Ovary (tissue), 3 donors: ENCODE data around the gene JARID2.

ENCODE experiments used
- POLR2A ChIP-seq: fragments of 450-650 bp; IDR thresholded peaks from one replicate; pipeline ENCODE4 v1.6.1; 2017; ENCODE audit warnings: antibody characterized with exemption, mild to moderate bottlenecking, moderate library complexity
- TF ChIP-seq, protein P1 (sequence below), 3 donors: fragments of 450-650 bp in 2 of 3; fragments of 200-600 bp in 1 of 3; IDR thresholded peaks; one replicate each; pipeline versions ENCODE4 v1.5.1 to v1.8.0; 2016 to 2022; ENCODE audit warnings: antibody characterized with exemption in 3 of 3, mild to moderate bottlenecking in 1 of 3
- donor health status: DM: no; HTN: no; CAD: no.

- TF ChIP-seq, protein P1, sequence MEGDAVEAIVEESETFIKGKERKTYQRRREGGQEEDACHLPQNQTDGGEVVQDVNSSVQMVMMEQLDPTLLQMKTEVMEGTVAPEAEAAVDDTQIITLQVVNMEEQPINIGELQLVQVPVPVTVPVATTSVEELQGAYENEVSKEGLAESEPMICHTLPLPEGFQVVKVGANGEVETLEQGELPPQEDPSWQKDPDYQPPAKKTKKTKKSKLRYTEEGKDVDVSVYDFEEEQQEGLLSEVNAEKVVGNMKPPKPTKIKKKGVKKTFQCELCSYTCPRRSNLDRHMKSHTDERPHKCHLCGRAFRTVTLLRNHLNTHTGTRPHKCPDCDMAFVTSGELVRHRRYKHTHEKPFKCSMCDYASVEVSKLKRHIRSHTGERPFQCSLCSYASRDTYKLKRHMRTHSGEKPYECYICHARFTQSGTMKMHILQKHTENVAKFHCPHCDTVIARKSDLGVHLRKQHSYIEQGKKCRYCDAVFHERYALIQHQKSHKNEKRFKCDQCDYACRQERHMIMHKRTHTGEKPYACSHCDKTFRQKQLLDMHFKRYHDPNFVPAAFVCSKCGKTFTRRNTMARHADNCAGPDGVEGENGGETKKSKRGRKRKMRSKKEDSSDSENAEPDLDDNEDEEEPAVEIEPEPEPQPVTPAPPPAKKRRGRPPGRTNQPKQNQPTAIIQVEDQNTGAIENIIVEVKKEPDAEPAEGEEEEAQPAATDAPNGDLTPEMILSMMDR (IDR thresholded peaks at IDR 0.05), result no peak
- no peak for TF ChIP-seq POLR2A
Observed at GRCh38 chr6:15368873-15369272, 123.0 kb downstream of the JARID2 start.
